ENCODE data around the gene NAA50.
A peak's percentile ranks its signal among the peaks of the same experiment; 100 is the strongest.

The NAA50 gene

GRCh38 chr3:113707835-113708234, 38.2 kb downstream of the NAA50 start:
- Histone ChIP-seq H3K27me3 (replicated peaks; ENCODE audit: control insufficient read depth, insufficient read depth, low read length) (no peaks in the 10 kb centered on the region), H3K4me3 (replicated peaks; ENCODE audit: low read depth, low read length) (no peak overlapping the region), H3K36me3 (ENCODE audit: control insufficient read depth, insufficient read depth, low read length) (no peaks in the 10 kb centered on the region)
- DNase-seq (ENCODE audit: extremely low read depth, insufficient read length) = no peak
- TF ChIP-seq, protein P1, sequence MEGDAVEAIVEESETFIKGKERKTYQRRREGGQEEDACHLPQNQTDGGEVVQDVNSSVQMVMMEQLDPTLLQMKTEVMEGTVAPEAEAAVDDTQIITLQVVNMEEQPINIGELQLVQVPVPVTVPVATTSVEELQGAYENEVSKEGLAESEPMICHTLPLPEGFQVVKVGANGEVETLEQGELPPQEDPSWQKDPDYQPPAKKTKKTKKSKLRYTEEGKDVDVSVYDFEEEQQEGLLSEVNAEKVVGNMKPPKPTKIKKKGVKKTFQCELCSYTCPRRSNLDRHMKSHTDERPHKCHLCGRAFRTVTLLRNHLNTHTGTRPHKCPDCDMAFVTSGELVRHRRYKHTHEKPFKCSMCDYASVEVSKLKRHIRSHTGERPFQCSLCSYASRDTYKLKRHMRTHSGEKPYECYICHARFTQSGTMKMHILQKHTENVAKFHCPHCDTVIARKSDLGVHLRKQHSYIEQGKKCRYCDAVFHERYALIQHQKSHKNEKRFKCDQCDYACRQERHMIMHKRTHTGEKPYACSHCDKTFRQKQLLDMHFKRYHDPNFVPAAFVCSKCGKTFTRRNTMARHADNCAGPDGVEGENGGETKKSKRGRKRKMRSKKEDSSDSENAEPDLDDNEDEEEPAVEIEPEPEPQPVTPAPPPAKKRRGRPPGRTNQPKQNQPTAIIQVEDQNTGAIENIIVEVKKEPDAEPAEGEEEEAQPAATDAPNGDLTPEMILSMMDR (IDR thresholded peaks at IDR 0.05; ENCODE audit: insufficient read depth, low read length, poor library complexity, severe bottlenecking) = no peak

DNA sequence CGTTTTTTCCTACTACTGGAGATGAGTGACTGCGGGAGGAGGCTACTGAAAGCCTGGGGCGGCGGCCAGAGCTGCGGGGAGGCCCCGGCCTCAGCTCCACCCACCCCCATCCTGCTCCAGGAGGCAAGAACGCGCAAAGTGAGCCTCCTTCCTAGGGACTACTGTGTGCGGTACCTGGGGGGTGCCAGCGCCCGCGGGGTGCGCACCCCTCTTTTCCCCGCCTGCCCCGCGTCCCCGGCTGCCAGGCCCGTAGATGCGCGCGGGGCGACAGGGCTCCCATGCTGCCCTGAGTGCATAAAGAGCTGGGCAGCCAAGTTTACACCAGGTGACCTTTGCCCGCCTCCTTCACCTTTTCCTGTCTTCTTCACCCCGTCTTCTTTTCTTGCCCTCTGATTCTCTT, 47.1 kb downstream of the NAA50 start:
- Histone ChIP-seq H3K4me3 (replicated peaks; ENCODE audit: low read depth, low read length) (peak overlapping the region; percentile 40), H3K36me3 (ENCODE audit: control insufficient read depth, insufficient read depth, low read length) (no peaks in the 10 kb centered on the region), H3K27me3 (replicated peaks; ENCODE audit: control insufficient read depth, insufficient read depth, low read length) (no peaks in the 10 kb centered on the region)
- DNase-seq (ENCODE audit: extremely low read depth, insufficient read length) = peak; percentile 15
- TF ChIP-seq, protein P1 (IDR thresholded peaks at IDR 0.05; ENCODE audit: insufficient read depth, low read length, poor library complexity, severe bottlenecking) = no peak

DNA sequence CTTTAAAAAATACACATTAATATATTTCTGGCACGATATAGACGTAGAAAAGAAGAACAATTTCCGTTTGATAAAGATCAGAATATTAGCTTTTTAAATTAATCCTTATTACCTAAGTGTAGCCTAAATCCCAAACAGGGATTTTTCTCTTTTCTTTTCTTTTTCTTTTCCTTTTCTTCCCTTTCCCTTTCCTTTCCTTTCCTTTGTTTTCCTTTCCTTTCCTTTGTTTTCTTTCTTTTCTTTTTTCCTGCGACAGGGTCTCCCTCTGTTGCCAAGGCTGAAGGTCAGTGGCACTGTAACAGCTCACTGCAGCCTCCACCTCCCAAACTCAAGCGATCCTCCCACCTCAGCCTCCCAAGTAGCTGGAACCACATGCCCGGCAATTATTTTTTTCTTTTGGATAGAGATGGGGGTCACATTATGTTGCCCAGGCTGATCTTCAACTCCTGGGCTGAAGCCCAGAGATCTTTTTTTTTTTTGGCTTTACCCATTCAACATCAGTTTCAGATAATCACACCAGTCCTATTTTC, 47.8 kb downstream of the NAA50 start:
- no peak for DNase-seq (ENCODE audit: extremely low read depth, insufficient read length)
- Histone ChIP-seq H3K27me3 (replicated peaks; ENCODE audit: control insufficient read depth, insufficient read depth, low read length) (no peaks in the 10 kb centered on the region), H3K36me3 (ENCODE audit: control insufficient read depth, insufficient read depth, low read length) (no peaks in the 10 kb centered on the region), H3K4me3 (replicated peaks; ENCODE audit: low read depth, low read length) (no peak overlapping the region)
- TF ChIP-seq, protein P1 (IDR thresholded peaks at IDR 0.05; ENCODE audit: insufficient read depth, low read length, poor library complexity, severe bottlenecking) = no peak

DNA sequence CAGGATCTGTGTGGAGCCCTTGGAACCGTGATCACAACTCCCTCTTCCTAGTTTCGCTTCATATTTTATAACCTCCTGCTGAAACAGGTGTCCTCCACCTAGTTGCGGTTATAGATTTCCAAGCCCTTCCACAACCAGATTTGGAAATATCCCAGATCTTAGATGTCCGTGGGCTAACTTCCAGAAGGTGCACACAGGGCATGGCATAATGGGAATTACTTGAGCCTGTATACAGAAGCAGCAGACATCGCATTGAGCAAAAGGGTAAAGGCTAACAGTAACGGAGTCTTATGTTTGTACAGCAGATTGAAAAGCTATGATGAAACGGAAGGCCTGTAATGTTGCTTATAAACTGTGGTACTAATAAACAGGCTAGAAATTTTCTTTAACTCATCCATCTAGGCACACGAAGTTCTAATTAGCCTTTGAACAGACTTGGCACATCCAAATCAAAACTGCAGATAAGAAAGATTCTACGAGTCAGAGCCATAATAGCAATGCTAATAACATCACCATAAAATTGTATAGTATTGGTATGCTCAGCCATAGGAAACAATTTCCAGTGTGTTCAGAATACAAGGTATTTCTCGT, 48.5 kb downstream of the NAA50 start:
- no peaks in the 10 kb centered on the region for H3K36me3 ChIP-seq (ENCODE audit: control insufficient read depth, insufficient read depth, low read length)
- H3K27me3 ChIP-seq (replicated peaks; ENCODE audit: control insufficient read depth, insufficient read depth, low read length) = no peaks in the 10 kb centered on the region
- peak overlapping the region; percentile 92 for H3K4me3 ChIP-seq (replicated peaks; ENCODE audit: low read depth, low read length)
- TF ChIP-seq, protein P1 (IDR thresholded peaks at IDR 0.05; ENCODE audit: insufficient read depth, low read length, poor library complexity, severe bottlenecking) = no peak
- no peak for DNase-seq (ENCODE audit: extremely low read depth, insufficient read length)

DNA sequence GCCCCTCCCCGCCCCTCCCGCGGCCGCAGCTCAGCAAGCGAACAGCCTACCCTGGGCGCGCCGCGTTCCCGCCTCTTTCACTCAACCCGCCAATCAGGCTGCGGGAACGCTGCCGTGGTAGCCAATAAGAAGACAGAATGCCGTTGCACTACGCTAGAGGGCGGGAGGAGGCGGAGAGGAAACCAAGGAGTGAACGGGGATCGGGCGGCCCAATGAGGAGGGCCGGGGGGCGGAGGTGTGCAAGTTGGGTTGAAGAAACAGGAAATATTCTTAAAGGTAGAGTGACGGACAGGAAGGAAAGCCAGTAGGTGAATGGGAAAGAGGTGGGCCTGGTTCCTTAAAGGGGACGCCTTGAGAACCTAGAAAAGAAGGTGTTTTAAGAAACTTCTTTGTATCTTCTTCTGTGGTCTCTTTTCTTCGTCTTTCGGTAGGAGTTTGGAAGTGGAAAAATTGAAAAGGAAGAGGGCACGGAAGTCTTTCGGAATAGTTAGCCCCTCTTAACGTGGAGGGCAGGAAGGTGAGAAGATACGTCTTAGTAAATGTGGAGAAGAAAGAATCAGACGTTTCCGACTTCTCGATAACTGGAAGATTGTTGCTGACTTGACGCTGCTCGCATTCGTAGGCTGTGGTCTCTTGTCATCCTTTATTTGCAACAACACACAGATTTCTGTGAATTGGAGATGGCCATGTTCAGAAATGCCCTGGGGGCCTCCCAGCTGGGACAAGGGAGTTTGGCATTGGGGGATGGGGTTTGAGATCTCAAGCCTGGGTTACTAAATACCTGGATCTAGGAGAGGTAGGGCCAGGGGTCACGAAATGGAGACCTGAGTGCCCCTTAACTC, 49.2 kb downstream of the NAA50 start:
- no peaks in the 10 kb centered on the region for H3K36me3 ChIP-seq (ENCODE audit: control insufficient read depth, insufficient read depth, low read length)
- no peaks in the 10 kb centered on the region for H3K27me3 ChIP-seq (replicated peaks; ENCODE audit: control insufficient read depth, insufficient read depth, low read length)
- peak overlapping the region; percentile 92 for H3K4me3 ChIP-seq (replicated peaks; ENCODE audit: low read depth, low read length)
- TF ChIP-seq, protein P1 (IDR thresholded peaks at IDR 0.05; ENCODE audit: insufficient read depth, low read length, poor library complexity, severe bottlenecking) = no peak
- DNase-seq (ENCODE audit: extremely low read depth, insufficient read length) = peak; percentile 99
